Measurements from ENCODE around the gene ACTR8. TPM values are rescaled to one million over a fixed set of nuclear protein-coding genes. Genes with fewer than 3 reads are reported as not detected.
A peak's percentile ranks its signal among the peaks of the same experiment; 100 is the strongest.

Gene ACTR8
- polyA plus RNA-seq, 3 donors, result 8.3 to 12.2 (median 10.7) TPM

GRCh38 chr3:53888232-53888631, 6.3 kb upstream of the ACTR8 start:
- Histone ChIP-seq H2AFZ (ENCODE audit: insufficient read depth, low read depth, low read length, poor library complexity, severe bottlenecking) (no peak overlapping the region), H3K9me3 (replicated peaks in 1 of 2; ENCODE audit: control insufficient read depth in 1 of 2, insufficient read depth in 1 of 2, low read length in 2 of 2) (no peaks in the 10 kb centered on the region), H3K9ac (ENCODE audit: insufficient read depth, low read length, poor library complexity, severe bottlenecking) (no peak overlapping the region), H3K36me3 (replicated peaks in 1 of 2; ENCODE audit: control insufficient read depth in 1 of 2, insufficient read depth in 2 of 2, low read length in 2 of 2) (peaks cover 31 to 51% of the 10 kb centered on the region in 2 donors), H4K20me1 (ENCODE audit: insufficient read depth, low read length) (peaks cover 4% of the 10 kb centered on the region), H3K4me1 (ENCODE audit: control insufficient read depth in 1 of 2, insufficient read depth in 2 of 2, low read length in 2 of 2) (peaks cover 19 to 22% of the 10 kb centered on the region in 2 donors), H3K27ac (ENCODE audit: low read depth in 1 of 2, low read length in 2 of 2) (no peak overlapping the region), H3K4me3 (replicated peaks in 1 of 3; ENCODE audit: low read depth in 2 of 3, low read length in 3 of 3) (no peak overlapping the region), H3K4me2 (replicated peaks; ENCODE audit: extremely low read depth, low read length, poor library complexity, severe bottlenecking) (no peak overlapping the region), H3K27me3 (ENCODE audit: control insufficient read depth in 2 of 2, insufficient read depth in 2 of 2, low read length in 2 of 2) (peaks cover 0 to 3% of the 10 kb centered on the region in 2 donors), H3K79me2 (ENCODE audit: insufficient read depth, low read length) (peaks cover 41% of the 10 kb centered on the region)
- peak overlapping the region in 1 of 7 donors; percentile 19 for H3K27ac Mint-ChIP-seq
- no CpG with 5 or more reads among the region's 1 CpG for WGBS (ENCODE audit: insufficient coverage)
- peaks cover 0 to 11% (median 2%) of the 10 kb centered on the region in 7 donors for H3K9me3 Mint-ChIP-seq
- peaks cover 26% of the 10 kb centered on the region for H3K4me1 Mint-ChIP-seq
- H3K27me3 Mint-ChIP-seq (ENCODE audit: low read depth in 3 of 3), result peaks cover under 1 to 2% (median under 1%) of the 10 kb centered on the region in 3 donors
- intact Hi-C loops (cut with micrococcal nuclease), result loop anchor here in 1 of 2 donors (10.0 kb wide), 1 partner anchor 143 kb away; no protein-coding TSS in a partner anchor
- H3K36me3 Mint-ChIP-seq, result peaks cover 44 to 64% of the 10 kb centered on the region in 2 donors
- TF ChIP-seq, protein P1, sequence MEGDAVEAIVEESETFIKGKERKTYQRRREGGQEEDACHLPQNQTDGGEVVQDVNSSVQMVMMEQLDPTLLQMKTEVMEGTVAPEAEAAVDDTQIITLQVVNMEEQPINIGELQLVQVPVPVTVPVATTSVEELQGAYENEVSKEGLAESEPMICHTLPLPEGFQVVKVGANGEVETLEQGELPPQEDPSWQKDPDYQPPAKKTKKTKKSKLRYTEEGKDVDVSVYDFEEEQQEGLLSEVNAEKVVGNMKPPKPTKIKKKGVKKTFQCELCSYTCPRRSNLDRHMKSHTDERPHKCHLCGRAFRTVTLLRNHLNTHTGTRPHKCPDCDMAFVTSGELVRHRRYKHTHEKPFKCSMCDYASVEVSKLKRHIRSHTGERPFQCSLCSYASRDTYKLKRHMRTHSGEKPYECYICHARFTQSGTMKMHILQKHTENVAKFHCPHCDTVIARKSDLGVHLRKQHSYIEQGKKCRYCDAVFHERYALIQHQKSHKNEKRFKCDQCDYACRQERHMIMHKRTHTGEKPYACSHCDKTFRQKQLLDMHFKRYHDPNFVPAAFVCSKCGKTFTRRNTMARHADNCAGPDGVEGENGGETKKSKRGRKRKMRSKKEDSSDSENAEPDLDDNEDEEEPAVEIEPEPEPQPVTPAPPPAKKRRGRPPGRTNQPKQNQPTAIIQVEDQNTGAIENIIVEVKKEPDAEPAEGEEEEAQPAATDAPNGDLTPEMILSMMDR (IDR thresholded peaks at IDR 0.05), result no peak
- DNase-seq, result no peak
- no peak overlapping the region for H3K4me3 Mint-ChIP-seq

GRCh38 chr3:53887446-53887845, 5.5 kb upstream of the ACTR8 start:
- H3K79me2 ChIP-seq (ENCODE audit: insufficient read depth, low read length), result peaks cover 41% of the 10 kb centered on the region
- H3K36me3 ChIP-seq (replicated peaks in 1 of 2; ENCODE audit: control insufficient read depth in 1 of 2, insufficient read depth in 2 of 2, low read length in 2 of 2), result peaks cover 31 to 54% of the 10 kb centered on the region in 2 donors
- Mint-ChIP-seq H3K36me3 (peaks cover 42 to 56% of the 10 kb centered on the region in 2 donors), H3K4me1 (peaks cover 28% of the 10 kb centered on the region), H3K27me3 (ENCODE audit: low read depth in 3 of 3) (peaks cover 0 to 7% (median 2%) of the 10 kb centered on the region in 3 donors), H3K9me3 (peaks cover 0 to 3% (median 0%) of the 10 kb centered on the region in 7 donors), H3K27ac (peak overlapping the region in 2 of 7 donors; percentile 19 to 40), H3K4me3 (no peak overlapping the region)
- no peak overlapping the region for H2AFZ ChIP-seq (ENCODE audit: insufficient read depth, low read depth, low read length, poor library complexity, severe bottlenecking)
- TF ChIP-seq, protein P1 (IDR thresholded peaks at IDR 0.05), result no peak
- H3K27me3 ChIP-seq (ENCODE audit: control insufficient read depth in 2 of 2, insufficient read depth in 2 of 2, low read length in 2 of 2), result no peaks in the 10 kb centered on the region
- H4K20me1 ChIP-seq (ENCODE audit: insufficient read depth, low read length), result peaks cover 4% of the 10 kb centered on the region
- H3K4me2 ChIP-seq (replicated peaks; ENCODE audit: extremely low read depth, low read length, poor library complexity, severe bottlenecking), result no peak overlapping the region
- no peaks in the 10 kb centered on the region for H3K9me3 ChIP-seq (replicated peaks in 1 of 2; ENCODE audit: control insufficient read depth in 1 of 2, insufficient read depth in 1 of 2, low read length in 2 of 2)
- peaks cover 19 to 23% of the 10 kb centered on the region in 2 donors for H3K4me1 ChIP-seq (ENCODE audit: control insufficient read depth in 1 of 2, insufficient read depth in 2 of 2, low read length in 2 of 2)
- no peak for DNase-seq
- intact Hi-C loops (cut with micrococcal nuclease), result loop anchor here in 1 of 2 donors (10.0 kb wide), 1 partner anchor 143 kb away; no protein-coding TSS in a partner anchor
- H3K27ac ChIP-seq (ENCODE audit: low read depth in 1 of 2, low read length in 2 of 2), result no peak overlapping the region
- H3K9ac ChIP-seq (ENCODE audit: insufficient read depth, low read length, poor library complexity, severe bottlenecking), result no peak overlapping the region
- H3K4me3 ChIP-seq (replicated peaks in 1 of 3; ENCODE audit: low read depth in 2 of 3, low read length in 3 of 3), result no peak overlapping the region

All from CD14-positive monocyte (primary cell).